Fibroblast of peridontal ligament (primary cell): ENCODE measurements around the gene PDIA6.

Source experiments
- DNase-seq: peaks from one replicate; pipeline ENCODE4 v3.0.0-alpha.2; 2010; ENCODE audit errors: extremely low read depth

The PDIA6 gene, protein sequence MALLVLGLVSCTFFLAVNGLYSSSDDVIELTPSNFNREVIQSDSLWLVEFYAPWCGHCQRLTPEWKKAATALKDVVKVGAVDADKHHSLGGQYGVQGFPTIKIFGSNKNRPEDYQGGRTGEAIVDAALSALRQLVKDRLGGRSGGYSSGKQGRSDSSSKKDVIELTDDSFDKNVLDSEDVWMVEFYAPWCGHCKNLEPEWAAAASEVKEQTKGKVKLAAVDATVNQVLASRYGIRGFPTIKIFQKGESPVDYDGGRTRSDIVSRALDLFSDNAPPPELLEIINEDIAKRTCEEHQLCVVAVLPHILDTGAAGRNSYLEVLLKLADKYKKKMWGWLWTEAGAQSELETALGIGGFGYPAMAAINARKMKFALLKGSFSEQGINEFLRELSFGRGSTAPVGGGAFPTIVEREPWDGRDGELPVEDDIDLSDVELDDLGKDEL

DNA sequence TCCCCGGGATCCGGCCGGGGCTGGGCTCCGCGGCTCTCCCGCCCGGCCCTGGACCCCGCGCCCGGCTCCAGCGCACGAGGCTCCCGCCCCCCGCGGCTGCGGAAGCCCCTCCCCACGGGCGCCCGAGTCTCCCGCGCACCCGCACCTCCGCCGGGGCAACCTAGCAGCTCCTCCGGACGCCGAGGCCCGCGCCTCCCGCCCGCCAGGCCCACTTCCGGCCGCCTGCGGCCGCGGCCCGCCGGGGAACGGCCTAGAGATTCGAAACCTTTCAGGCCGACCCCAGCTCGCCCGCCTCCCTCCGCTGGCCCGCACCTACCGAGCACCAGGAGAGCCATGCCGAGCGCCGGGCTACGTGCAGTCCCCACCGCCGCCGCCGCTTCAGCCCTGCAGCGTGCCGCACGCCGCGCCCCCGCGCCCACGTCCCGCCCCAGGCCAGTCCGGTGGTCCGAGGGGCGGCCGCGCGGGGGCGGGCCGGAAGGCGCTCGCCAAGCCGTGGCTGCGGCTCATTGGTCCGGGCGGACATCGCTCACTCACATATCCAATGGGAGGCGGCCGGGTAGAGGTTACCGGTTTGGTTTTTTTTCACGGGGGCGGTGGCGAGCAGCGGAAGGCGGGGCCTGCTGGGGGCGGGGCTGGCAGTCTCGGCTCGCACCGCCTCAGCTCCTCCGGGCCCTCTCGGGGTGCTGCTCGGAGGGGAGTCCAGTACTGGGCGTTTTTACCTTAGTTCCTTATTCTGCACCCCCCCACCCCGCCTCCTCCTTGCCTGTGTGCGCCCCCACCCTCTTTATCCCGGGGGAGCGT is at the start of gene PDIA6:
Gene PDIA6 (minus strand): TSS at position 424 of the 801 bp plus-strand sequence. CDS start 89 bp downstream, at position 335.
- peak; percentile 94 for DNase-seq

GRCh38 chr2:10862330-10862729 is 49.7 kb upstream of the PDIA6 start:
- no peak for DNase-seq

DNA sequence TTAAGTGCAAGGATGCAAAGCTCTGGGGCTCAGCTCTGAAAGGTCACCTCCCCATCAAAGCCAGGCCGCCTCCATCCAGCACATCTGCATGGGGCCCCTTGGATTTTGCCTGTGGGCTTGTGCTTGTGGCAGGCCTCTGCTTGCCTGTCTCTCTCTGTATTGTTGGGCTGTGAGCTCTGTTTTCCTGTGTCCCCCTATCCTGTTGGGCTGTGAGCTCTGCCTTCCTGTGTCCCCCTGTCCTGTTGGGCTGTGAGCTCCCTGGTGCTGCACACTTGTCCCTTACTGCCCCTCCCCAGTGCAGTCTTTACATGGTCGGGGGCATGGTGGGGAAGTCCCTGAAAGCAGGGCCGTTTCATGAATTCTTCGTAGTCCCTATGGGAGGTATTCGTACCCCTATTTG is 49.2 kb upstream of the PDIA6 start:
- DNase-seq: no peak

GRCh38 chr2:10860814-10861325 is 48.3 kb upstream of the PDIA6 start:
- DNase-seq: no peak

DNA sequence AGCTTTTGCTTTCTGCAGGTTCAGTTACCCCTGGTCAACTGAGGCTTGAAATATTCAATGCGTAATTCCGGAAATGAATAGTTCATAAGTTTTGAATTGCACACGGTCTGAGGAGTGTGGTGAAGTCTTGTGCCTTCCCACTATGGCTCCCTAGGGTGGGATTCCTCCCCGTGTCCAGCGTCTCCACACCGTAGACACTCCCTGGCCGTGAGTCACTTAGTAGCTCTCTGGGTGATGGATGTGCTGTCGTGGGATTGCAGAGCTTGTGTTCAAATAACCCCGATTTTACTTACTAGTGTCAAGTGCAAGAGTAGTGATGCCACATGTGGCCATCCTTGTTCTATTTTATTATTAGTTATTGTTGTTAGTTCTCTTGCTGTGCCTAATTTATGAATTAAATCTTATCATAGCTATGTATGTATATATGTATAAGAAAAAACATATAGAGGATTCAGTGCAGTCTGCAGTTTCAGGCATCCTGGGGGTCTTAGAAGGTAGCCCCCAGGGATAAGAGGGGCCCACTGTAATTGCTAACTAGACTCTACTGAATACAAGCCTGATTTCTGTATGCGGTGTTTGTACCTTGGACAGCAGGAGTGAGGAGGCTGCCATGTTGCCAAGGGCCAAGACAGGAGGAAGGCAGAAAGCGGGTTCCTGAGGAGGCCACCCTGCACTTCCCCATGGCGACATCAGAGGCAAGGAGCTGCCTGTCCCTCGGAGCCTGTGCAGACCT is 47.7 kb upstream of the PDIA6 start:
- no peak for DNase-seq

GRCh38 chr2:10859278-10859677 is 46.7 kb upstream of the PDIA6 start:
- no peak for DNase-seq

GRCh38 chr2:10848541-10848940 is 36.0 kb upstream of the PDIA6 start:
- DNase-seq: no peak

GRCh38 chr2:10847008-10847407 is 34.4 kb upstream of the PDIA6 start:
- DNase-seq: no peak

GRCh38 chr2:10846110-10846861 is 33.7 kb upstream of the PDIA6 start:
- no peak for DNase-seq

DNA sequence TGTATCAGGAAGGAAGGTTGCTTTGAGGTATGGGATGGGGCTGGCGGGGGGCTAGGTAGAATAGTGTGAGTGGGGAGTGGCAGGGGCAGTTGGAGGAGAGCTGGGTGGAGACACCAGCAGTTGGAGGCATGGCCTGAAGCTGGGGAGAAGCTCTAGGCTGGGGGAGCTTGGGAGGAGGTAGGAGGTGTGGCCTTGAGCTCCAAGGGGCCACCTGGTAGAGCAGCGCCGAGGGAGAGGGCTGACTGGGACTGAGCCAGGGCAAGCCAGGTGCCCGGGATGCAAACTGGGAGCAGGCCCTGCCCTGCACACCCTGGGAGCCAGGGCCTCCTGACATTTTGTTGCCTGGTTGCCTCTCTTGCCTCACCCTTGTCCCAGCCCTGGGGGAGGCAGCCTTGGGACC is 33.1 kb upstream of the PDIA6 start:
- no peak for DNase-seq

GRCh38 chr2:10844097-10844496 is 31.5 kb upstream of the PDIA6 start:
- peak; percentile 42 for DNase-seq

DNA sequence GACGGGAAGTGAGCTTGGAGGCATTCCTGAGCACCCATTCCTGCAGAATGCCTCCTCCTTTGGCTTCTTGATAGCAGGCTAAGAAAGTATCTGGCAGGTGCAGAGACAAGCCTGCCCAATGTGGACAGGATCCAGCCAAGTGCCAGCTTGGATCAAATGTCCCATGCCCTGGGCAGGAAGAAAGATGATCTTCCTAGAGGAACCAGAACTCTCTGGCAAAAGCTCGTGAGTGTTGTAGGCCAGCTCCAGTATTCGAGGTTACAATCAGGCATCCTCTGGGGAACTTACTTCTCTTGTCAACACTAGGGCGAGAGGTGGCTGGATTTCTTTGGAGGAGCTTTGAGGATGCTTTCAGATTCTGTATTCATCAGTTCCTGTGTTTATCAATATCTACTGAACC is 29.9 kb upstream of the PDIA6 start:
- DNase-seq: no peak

DNA sequence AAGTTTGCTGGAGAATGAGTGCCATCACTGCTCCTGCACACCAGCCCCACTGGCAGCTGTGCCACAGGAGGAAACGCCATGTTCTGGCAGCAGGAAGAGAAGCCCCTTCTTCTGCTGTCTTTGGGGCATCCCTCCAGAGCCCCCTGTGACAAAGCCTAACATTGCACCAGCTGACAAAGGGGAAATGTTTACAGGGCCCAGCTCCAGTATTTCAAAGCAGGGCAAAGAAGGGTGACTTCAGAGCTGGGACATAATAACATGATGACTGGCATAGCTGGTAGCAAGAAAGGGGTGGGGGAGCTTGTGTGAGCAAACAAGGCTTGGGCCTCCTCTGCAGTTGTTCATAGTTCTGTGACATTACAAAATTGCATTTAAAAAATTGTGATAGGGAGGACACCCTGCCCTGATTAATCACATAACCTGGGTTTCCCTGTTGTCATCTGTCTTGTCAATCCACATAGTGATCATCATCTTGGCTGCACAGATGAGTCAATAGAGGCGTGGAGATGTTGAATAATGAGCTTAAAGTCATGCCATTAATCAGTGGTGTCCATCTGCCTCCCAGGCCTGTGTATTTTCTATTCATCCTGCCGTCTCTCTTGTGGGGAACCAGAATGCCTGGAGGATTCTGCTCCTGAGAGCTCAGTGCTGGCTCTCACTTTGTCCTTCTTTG is 29.1 kb upstream of the PDIA6 start:
- no peak for DNase-seq

GRCh38 chr2:10839813-10840212 is 27.2 kb upstream of the PDIA6 start:
- peak; percentile 17 for DNase-seq

GRCh38 chr2:10838734-10839133 is 26.1 kb upstream of the PDIA6 start:
- no peak for DNase-seq

GRCh38 chr2:10837298-10838266 is 25.0 kb upstream of the PDIA6 start:
- DNase-seq: no peak

DNA sequence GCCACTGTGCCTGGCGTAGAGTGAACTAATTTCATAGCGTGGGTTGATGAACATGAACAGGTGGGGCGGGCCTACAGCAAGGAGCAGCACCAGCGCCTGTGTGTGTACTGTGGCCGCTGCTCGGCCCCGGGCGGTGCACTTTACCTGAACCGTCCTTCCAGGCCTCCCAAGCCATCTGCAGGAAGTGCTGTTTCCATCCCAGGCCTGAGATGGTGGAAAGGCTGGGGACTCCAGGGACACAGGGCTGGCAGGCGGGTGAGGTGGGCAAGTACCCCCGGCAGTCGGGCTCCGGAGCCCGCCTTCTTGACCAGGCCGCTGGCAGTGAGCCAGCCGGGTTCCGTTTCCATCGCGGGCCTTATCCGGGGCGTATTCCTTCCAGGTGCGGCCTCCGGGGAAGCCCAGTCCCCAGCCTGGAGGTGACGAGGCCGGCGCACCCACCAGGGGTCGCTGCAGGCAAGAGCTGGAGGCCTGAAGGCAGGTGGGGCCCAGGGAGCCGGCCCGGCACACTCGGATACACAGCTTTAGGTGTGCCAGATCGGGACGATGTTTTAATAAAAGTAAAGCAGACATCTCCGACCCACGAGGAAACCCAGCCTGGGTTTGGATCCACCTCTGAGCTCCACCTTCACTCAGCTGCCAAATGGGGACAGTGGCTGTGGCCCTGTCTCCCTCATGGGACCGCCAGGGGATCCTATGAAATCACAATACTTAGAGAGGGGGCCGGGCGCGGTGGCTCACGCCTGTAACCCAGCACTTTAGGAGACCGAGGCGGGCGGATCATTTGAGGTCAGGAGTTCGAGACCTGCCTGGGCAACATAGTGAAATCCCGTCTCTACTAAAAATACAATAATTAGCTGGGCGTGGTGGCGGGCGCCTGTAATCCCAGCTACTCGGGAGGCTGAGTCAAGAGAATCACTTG is 22.7 kb upstream of the PDIA6 start:
- DNase-seq: no peak

- no peak for DNase-seq
Measured at GRCh38 chr2:10834068-10834655, 21.6 kb upstream of the PDIA6 start.
